ENCODE results near the gene HGFAC.
"Not testable (repeated sequence)": the region's sequence is repeated elsewhere in the genome, so short reads cannot be mapped to it uniquely, and the experiment has no call there.

HGFAC gene

DNA sequence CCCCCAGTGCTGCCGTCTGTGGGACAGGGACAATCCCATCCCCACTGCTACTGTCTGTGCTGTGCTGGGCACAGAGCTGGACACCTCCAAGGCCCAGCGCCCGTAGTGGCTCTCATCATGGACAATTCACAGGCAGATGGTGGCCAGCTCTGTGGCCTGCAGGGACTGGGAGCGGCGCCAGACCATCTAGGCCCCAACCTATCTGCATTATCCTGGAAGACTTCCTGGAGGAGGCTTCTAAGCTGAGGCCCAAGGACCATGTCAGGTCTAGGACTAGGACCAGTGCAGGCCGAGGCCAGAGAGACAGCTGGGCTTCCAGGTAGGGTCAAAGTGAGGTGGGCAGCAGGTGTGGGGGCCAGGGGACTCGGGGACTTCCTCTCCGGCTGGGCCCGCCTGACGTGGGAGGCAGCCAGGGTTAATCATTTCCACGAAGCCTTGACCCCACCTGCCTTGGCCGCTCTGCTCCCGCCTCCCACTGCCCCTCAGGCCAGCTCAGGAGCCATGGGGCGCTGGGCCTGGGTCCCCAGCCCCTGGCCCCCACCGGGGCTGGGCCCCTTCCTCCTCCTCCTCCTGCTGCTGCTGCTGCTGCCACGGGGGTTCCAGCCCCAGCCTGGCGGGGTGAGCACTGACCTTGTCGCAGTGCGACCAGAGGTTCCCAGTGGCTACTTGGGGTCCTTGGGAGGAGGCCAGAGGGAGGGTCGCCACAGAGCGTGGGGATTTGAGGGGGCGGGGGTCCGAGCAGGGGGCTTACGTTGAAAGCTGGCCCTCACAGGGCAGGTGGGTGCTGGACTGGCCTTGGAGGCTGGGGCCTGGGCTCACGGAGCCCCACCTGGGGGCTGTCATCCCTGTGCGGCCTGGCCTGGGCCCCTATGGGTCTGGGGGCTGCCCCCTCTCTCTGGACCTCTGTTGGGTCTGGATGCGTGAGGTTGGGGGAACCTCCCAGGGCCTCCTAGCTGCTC is at the start of gene HGFAC:
Gene HGFAC (plus strand): TSS at position 468 of the 959 bp plus-strand sequence. CDS start 34 bp downstream, at position 502.
- peak; percentile 38 for DNase-seq

DNA sequence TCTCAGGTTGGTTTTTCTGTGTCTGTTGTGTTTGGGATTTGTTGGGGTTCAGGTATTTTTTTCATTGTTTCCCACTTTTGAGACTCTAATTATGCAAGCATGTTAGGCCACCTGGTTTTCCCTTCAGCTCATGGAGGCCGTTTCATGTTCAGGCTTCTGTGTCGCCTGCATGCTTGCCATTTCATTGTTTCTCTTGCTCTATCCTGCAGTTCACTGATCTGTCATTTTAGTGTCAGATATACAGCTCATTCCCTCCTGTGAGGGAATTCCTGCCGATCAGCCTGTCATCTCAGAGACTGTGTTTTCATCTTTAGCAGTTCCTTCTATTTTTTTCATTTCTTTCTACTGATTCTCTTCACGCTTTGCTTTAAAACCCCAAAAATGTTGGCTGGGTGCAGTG is 49.4 kb upstream of the HGFAC start:
- no peak for DNase-seq

DNA sequence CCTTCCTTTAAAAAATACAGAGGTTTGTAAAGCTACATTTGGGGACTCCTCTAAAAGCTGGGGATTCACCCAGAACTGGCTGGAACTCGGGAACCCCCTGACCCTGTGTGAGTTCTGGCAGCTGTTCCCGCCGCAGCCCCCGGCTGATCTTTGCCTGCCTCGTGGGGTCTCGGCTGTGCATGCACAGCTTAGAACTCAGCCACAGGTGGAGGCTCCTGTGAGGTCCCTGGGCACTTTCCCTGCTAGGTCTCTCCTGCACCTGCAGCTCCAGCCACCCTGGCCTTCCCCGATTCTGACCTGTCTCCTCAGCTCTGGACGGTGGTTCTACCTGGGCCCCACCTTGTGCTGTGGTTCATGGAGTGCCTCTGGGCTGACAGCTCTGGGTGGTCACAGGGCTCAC is 48.6 kb upstream of the HGFAC start:
- no peak for DNase-seq

DNA sequence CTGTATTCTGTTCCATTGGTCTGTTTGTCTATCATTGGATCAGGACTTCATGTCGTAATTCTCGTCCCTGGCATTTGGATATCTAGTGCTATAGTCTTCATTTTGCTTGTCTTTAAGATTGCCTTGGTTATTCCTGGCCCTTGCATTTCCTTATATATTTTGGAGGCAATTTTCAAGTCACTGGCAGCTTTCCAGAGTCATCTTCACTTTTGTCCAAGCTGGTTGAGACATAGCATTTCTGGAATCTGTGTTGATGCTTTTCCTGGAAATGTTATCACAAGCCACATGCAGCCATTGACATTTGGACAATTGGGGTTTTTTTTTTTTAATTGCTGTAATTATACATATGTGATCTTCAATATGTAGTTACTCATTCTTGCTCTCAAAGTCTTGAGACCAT is 45.2 kb upstream of the HGFAC start:
- no peak for DNase-seq

DNA sequence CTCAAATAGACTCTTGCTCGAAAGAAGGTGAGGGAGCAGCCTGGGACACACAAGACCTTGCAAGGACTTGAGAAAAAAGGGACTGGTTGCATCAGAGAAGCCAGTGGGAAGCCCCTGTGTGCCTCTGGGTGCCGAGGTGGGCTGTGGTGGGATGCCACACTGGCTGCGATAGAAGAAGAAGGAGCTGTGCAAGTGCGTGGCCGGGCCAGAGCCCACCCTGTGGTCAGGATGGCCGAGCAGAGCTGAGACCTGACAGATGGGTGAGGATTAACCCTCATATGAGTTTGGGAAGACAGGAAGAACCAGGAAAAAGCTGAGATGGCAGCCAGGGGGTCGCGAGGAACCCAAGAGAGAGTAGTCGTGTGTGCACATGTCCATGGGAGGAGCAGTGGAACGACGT is 44.6 kb upstream of the HGFAC start:
- no peak for DNase-seq

DNA sequence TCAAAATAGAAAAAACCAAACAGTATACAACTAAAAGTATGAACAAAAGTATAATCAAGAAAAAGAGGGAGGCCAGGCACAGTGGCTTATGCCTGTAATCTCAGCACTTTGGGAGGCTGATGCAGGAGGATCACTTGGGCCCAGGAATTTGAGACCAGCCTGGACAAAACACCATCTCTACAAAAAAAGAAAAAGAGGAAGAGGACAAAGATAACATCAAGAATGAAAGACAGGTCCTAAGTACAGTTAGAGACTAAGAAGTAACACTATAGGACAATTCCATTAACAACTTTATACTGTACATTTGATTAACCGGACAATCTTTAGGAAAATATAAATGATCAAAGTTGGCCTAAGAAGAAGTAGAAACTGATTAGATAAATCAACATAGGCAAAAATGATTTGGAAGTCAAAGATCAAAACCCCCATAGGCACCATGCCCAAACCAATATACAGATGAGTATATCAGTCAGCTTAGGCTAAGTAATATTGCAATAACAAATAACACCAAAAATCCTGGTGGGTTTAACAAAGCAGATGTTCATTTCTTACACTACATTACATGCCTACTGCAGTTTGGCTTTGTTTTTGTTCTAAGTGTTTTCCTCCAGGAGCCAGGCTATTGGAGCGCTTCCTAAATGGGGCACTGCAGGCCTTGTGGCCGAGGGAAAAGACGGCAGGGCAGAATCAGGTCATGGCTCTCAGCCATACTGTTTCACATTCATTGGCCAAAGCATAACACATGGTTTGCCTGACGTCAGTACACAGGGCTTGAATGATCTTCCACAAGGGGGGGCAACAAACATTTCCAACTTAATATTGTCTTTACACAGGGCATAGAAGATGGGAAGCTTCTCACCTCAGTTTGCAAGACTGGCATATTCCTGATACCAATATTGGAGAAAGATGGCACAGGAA is 42.2 kb upstream of the HGFAC start:
- DNase-seq = no peak

DNA sequence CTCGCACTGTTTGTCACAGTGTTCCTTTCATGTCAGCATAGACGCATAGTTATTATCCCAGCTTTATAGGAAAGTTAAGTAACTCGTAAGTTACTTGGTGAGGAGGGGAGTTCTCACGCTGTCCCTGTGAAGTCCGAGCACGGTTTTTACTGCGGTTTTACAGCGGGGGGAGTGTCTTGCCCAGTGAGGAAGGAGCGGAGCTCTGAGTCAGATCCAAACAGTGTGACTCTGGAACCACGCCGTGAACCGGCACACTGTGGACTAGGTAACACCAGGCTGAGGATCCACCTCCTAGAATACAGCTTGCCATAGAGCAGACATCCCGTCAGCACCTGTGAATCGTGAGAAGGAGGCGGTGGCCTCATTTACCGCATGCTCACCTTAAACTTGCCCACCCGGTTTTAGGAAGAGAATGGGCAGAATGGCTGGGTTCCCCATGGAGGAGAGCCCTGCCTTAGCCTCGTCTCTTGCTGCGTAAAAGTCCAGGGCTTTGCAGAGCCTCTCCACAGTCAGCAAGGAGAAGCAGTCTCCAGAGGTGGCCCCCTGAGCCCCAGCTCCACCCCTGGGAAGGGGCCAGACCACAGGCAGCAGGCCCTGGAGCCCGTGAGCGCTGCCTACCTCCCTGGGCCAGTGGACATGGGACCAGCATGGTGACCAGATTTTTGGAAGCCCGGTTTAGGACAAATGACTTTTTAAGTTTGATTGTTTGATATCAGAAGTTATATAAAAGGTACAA is 40.2 kb upstream of the HGFAC start:
- DNase-seq = no peak

DNA sequence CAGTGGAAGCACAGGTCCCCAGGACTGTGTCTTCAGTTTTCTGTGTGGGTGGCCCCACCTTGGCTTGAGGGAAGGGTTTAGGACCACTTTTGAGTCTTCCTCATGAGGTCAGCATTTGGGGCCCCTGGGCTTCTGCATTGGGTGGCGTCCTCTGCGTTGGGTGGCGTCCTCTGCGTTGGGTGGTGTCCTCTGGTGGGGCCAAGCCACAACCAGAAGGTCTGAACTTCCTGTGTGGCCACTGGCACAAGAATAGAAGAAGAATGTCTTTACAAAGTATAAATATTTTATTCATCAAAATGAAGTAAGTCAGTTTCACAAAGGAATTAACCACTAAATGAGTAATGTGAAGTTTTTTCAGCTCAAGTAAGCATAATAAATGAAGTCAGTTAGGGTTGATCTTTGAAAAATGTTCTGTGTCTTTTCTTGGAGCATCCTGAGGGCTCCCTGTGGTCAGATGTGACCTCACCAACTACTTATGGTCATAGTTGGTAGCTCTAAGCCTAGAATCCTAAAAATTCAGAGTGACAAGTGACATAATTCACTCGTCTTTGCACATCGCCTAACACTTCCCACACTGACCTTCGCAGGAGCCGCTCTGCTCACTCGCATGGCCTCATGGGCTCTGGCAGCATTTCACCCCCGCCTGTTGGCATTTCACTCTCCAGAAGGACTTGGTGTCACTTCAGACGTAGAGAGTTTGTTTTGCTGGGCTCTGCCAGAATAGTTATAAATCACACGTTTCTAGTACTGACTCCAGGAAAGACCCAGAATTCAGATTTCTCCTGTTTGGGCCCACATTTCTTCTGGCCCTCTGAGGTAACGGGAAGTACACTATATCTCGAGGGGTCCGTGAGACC is 39.0 kb upstream of the HGFAC start:
- DNase-seq = no peak

DNA sequence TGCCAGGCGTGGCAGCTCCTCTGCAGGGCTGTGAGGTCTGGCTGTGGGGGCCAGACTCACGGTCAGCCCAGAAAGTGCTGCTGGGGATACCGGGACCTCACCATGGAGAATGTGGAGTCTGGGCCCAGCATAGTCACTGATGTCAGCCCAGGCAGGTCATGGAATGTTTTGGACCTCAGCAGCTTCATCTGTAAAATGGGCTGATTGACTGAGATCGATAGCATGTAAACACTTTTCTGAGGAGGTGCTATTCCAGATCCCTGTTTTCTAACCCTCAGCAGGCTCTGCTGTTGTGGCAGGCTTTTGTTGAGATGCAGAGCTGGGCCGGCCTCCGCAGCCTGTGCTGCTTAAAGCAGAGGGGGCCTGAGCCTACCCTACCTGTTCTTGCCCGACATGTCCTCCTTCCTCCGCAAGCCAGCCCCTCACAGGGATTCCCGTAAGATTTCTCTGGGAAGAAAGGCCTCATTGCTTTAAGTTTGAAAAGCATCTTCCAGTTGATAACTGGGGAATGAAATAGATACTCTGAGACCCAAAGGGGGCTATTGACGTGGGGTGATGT is 38.3 kb upstream of the HGFAC start:
- DNase-seq = no peak

DNA sequence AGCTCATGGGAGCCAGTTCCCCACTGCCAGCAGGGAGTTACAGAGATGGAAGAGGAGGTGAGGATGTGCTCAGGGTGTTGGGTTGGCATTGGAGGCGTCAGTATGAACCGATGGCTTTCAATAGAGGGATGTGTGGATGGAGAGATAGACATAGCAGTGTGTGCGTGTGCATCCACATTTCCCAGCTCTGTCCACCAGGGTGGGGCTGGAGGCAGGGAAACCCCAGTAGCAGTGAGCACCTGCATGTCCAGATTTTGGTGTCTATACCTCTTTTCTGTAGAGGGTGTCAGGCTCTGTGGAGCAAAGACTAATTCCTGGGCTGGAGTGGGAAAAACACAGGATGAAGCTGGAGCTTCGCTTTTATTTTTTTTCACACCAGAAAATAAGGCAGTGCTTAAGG is 37.2 kb upstream of the HGFAC start:
- no peak for DNase-seq

DNA sequence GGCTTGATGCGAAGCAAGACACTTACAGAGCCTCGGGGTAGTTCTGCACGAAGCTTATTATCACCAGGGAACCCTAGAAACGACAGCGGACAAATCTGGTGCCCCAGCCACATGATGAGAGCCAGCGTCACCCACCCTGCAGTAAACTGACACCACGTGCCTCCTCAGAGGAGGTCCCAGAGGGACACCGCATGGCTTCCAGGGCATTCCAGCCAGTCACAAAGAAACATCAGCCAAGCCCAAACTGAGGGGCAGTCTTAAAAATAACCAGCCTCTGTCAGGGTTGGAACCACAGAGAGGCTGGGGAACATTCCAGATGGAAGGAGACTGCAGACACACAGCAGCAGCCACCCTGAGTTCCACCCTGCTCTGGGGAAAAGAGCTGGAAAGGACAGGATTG is 36.6 kb upstream of the HGFAC start:
- DNase-seq = no peak

DNA sequence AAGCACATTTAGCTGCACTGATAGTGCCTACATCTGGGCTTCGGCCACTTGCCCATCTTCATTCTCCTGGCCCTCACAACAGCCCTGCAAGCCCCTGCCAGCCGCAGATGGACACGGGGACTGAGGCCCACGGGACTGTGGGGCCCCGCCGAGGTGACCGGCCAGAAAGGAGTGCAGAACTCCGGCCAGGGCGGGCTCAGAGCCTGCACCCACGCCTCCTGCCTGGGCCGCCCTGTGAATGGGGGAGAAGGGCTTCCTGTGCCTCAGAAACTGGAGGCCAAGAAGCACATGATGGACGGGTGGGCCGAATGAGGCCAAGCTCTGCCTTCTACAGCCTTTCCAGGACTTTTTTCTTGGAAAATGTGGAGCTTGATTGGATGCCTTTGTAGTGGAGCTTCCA is 35.7 kb upstream of the HGFAC start:
- DNase-seq = no peak

DNA sequence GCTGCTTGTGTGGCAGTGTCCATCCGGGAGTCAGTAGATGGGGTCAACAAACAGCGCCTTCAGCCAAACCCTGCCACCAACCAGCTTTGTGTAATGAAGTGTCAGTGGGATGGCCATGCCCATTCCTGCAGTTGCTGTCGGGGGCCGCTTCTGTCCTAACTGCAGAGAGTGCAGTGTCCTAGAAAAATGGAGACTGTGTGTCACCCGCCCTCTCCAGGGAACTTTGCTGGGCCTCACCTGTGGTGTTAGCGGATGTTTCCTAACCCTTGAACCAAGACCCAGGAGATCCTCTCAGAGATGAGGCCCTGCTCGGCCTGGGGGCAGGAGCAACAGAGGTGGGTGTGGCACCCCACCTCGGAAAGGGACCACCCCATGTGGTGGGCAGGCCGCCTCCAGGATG is 35.3 kb upstream of the HGFAC start:
- no peak for DNase-seq

DNA sequence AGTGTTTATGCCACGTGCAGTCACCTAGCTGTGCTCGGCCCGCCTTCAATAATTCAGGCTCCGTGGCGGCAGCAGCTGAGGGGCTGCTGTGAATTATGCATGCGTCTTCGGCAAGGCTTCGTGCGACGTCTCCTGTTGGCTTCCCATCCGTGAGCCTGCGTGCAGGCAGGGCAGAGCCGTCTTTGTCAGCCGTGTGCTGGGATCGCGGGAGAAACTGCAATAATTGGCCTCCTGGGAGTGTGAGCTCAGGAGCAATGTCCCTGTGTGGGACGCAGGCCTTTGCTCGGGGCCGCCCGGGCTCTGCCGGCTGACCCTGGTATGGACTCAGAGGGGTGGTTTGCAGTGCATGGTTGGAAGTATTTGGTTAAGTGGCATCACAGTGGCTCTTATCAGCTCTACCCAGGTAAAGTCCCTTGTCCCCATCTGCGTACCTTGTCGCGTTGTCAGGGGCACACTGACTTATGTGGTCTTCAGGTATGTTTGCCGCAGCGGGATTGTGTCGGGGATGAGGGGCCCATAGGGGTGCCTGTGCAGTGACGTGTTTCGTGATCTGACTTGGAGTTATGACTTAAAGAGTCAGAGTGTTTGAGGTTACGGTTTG is 34.5 kb upstream of the HGFAC start:
- no peak for DNase-seq

DNA sequence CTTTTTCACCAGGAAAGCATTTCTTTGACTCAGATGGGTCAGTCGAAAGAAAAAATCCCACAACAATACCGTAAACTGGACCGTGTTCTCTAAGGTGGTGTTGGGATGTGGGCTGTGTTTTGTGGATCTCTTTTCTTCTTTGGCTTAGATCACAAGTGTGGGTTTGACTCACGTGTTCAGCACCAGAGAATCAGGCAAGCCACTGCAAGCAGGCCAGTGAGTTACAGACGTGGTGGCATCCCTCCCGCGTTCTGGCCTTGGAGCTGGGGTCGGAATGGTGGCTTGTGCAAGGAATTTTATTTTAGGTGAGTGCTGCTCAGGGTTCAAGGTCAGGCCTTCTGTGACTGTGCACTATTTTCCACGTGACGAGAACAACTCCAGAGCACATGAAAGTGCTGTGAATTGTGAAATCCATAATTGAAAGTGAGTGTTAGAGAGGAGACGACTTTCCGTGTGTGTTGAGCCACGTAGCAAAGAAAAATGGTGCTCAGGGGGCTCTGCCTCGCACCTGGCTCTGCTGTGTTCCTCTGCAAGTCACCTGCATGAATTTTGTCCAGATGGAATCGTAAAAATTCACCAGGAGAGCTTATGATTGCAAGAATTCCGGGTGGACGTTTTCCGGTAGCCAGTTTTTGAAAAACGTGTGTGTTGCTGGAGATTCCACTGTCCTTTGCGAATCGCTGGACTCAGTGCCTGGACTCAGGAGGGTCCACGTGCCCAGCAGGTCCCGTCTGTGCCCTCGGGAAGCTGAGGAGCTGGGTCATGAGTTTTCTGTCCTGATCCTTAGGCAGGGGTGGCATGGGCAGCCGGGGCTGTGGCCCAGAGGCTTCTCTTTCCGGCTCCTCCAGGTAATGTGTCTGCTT is 33.6 kb upstream of the HGFAC start:
- DNase-seq = no peak

DNA sequence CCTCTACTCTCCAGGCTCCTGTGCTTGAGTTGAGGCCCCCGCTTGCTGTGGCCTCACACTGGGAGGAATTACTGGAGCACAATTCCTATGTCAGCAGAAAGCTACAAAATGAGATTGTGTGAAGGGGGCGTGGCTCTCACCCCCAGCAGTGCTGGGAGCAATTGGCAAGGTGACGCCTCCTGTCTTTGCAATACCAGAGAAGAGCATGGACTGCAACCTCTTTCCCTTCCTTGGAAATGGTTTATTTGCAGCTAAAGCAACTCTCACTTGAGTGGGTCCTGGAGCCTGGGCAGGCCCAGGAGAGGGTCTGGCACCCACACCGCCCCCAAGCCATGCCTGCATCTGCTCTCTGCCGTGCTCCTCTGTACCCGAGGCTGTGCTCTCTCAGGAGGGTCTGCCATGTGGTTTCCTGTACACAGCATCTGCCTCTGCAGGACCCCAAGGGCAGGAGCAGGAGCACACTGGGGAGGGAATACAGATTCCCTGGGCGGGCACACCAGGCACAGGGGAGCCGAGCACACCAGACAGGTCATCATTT is 32.9 kb upstream of the HGFAC start:
- DNase-seq = no peak

DNA sequence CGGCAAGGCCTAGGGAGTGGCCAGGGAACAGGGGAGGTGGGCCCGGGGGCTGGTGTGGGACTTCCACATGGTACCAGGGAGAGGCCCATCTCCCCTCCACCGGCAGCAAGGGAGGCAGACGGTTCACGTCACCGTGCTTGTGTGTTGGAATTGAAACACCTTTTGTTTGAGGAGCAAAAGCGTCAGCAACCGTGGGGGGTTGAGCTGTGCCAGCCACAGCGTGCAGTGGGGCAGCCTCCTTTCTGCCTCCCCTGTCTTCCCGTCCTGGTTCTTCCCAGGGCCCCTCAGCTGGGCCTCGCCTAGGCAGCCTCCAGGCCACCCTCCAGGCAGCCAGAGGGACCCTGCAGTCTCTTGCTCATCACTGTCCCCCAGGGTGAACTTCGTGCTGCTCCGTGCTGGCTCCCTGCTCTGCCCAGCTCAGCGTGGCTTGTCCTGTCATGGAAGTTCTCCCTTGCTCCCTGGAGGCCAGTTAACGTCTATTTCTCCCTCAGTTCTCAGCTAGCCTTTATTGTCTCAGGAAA is 32.1 kb upstream of the HGFAC start:
- DNase-seq = no peak

DNA sequence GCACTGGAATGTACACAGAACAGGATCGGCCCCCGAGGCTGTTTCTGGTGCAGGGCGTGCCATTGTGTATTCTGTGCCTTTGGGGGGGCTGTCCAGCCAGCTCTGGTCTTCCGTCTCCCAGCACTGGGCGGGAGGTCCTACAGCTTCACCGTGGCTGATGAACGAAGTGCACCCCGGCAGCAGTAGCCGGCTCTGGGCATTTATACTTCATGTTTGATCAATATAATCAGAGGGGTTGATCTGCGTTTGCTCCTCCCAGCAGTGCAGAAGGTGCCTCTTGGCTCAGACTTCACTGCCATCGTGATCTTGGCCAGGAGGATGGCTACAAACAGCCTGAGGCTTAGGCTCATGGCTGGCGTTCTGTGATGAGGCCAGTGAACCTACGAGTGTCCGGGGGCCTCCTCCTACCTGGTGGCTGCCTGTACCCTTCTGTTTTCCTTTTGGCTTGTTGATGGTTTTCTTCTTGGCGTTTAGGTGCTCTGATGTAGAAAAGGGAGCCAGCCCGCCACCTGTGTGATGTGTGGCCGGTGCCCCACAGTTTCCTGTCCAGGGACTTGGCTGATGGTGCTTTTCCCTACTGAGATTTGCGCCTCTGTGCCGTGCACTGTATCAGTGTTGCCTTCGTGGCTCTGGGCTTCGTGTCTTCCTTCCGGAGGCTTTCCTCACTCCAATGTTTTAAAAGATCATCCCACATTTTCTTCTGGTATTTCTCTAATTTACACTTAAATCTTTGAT is 31.2 kb upstream of the HGFAC start:
- no peak for DNase-seq

DNA sequence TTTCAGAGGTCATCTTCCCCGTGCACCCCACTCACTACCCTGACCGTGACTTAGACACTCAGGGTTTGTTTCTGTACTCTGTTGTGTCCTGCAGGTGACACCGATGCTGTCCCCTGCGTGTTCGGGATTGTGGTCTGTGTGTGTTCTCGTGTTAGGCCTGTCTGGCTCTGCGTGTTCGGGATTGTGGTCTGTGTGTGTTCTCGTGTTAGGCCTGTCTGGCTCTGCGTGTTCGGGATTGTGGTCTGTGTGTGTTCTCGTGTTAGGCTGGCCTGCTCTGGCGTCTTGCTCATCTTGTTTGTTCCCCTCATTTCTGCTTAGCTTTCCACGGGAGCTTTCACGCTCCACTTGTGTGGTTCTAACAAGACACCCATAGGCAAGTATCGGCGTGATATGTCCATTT is 30.6 kb upstream of the HGFAC start:
- DNase-seq = not testable (repeated sequence)
